ENCODE data around the gene MYL4. TPM values are rescaled to one million over a fixed set of nuclear protein-coding genes. Genes with fewer than 3 reads are reported as not detected.

Gene MYL4
- total and polyA plus RNA-seq, 2 donors (not counting 3 experiments of a cell fraction or from before 2014, with no cell fraction given) = 2.0 to 2.1 TPM

DNA sequence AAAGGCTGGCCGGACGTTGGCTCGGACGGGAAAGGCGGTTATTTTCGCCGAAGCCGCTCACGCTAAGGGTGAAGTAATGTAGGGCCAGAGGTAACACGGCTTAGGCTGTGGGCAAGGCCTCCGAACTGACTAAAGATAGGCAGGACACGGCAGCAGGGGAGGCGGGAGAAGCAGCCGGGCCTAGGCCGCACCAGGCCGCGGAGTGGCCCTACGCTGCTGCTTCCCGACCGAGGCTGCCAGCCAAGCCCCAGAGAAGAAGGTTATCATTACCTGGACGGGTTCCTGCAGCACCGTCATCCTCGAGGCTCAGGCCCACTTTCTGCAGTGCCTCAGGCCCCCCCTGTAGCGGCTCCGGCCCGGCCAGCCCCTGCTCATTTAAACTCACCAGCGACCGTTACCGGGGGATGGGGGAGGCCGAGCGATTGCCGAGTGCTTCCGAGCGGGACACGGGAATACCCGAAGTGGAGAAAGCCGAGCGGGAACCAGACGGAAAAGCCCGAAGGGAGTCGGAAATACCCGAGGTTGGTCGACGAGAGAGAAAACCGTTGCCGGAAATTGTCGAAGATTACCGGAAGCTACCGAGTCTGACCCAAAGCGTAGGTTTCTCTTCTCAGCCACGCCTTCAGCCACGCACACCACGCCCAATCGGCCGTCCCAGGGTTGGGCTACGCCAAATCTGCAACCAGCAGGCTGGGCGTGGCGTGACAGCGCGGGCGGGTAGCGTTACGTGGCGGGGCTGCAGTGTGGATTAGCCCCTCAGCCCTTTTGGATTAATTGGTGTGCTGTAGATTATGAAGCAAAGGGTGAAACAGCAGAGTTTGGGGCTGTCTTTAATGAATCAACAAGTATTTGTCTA, 20.0 kb upstream of the MYL4 start, which contains the start of gene CDC27:
Gene CDC27, minus strand, starts transcription at position 420 of the 856 bp plus-strand sequence. Its CDS starts 123 bp downstream, at position 297.
- dilution Hi-C loops (cut with MboI; ENCODE audit: extremely low pct_ligation_motif_present, low sequenced_read_pairs) = no loop called here
- H3K36me3 ChIP-seq (ENCODE audit: control insufficient read depth in 2 of 2, extremely low read depth in 1 of 2, insufficient read depth in 2 of 2, low read length in 2 of 2) = no peaks in the 10 kb centered on the region
- TF ChIP-seq FOS (IDR thresholded peaks at IDR 0.05; ENCODE audit: borderline replicate concordance, insufficient read depth, low read length) = no peak
- peak; percentile 37 for TF ChIP-seq MYC (IDR thresholded peaks at IDR 0.05; ENCODE audit: low read depth, low read length)
- peak; percentile 72 for TF ChIP-seq POLR2A (IDR thresholded peaks at IDR 0.05; ENCODE audit: low read depth, low read length)
- TF ChIP-seq, protein P1, sequence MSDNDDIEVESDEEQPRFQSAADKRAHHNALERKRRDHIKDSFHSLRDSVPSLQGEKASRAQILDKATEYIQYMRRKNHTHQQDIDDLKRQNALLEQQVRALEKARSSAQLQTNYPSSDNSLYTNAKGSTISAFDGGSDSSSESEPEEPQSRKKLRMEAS (IDR thresholded peaks at IDR 0.05; ENCODE audit: insufficient read depth, insufficient read length) = no peak
- TF ChIP-seq POLR2AphosphoS5 (IDR thresholded peaks at IDR 0.05; ENCODE audit: insufficient read depth, low read depth, low read length) = peak; percentile 66
- intact Hi-C loops (cut with micrococcal nuclease) = loop anchor here (1.0 to 2.0 kb wide), 4 partner anchors 36 to 134 kb away; partner anchors contain the start of genes EFCAB13 and ITGB3
- peak within 1 kb of the TSS; percentile 63 for H2AFZ ChIP-seq (ENCODE audit: low read depth, low read length)
- H3K9me1 ChIP-seq (replicated peaks; ENCODE audit: control insufficient read depth, extremely low read depth, insufficient read depth, low read length) = no peaks in the 10 kb centered on the region
- H3K4me3 ChIP-seq (replicated peaks in 1 of 3; ENCODE audit: insufficient read depth in 1 of 3, low read depth in 1 of 3, low read length in 3 of 3) = peak within 1 kb of the TSS; percentile 57 to 97 (median 82)
- peak within 1 kb of the TSS; percentile 93 for H3K9ac ChIP-seq (replicated peaks; ENCODE audit: extremely low read depth, insufficient read depth, low read length)
- H3K9me3 ChIP-seq (replicated peaks; ENCODE audit: control insufficient read depth, insufficient read depth, low read length) = no peaks in the 10 kb centered on the region
- CTCF ChIA-PET = interaction anchor here (0.6 to 1.6 kb wide), 9 partner anchors 9 to 510 kb away, joined by 3 to 9 read pairs (median 3); no protein-coding TSS in a partner anchor
- DNase-seq (ENCODE audit: low read depth, low spot score) (peak; percentile 98), FAIRE-seq (peak; percentile 100)
- H3K4me2 ChIP-seq (ENCODE audit: insufficient read depth, low read length) = peak within 1 kb of the TSS; percentile 99
- POLR2A ChIA-PET = interaction anchor here (1.0 to 1.4 kb wide), 2 partner anchors 36 to 126 kb away, joined by 3 to 5 read pairs; no protein-coding TSS in a partner anchor
- H4K20me1 ChIP-seq (replicated peaks; ENCODE audit: control insufficient read depth, extremely low read depth, insufficient read depth, low read length) = peaks cover 4% of the 10 kb centered on the region
- H3K27me3 ChIP-seq (ENCODE audit: control insufficient read depth in 2 of 2, insufficient read depth in 2 of 2, low read length in 2 of 2) = no peaks in the 10 kb centered on the region
- H3K79me2 ChIP-seq (ENCODE audit: control insufficient read depth, insufficient read depth, low read length) = peaks cover 49% of the 10 kb centered on the region
- TSS peak; percentile 46 for BruUV-seq (replicated peaks)
- peak within 1 kb of the TSS; percentile 79 for H3K27ac ChIP-seq (ENCODE audit: insufficient read depth, low read depth, low read length)
- peaks cover 25% of the 10 kb centered on the region for H3K4me1 ChIP-seq (ENCODE audit: control insufficient read depth, extremely low read depth, insufficient read depth, low read length)

Data from endothelial cell of umbilical vein (primary cell).